Endodermal cell (in vitro differentiated cells): ENCODE measurements around the gene CD84. TPM values are rescaled to one million over a fixed set of nuclear protein-coding genes. Genes with fewer than 3 reads are reported as not detected.

ENCODE experiments used
- DNase-seq: peaks from one replicate; pipeline ENCODE4 v3.0.0-alpha.2; 2017
- H3K27ac ChIP-seq: 2 replicates; pipeline ENCODE4 v1.5.1; 2013; ENCODE audit warnings: mild to moderate bottlenecking, low read depth, low read length, moderate library complexity
- H3K27me3 ChIP-seq: 2 replicates; pipeline ENCODE4 v1.6.1; 2013; ENCODE audit warnings: mild to moderate bottlenecking, low read length, moderate library complexity; ENCODE audit not compliant: insufficient read depth, control insufficient read depth, poor library complexity, severe bottlenecking
- H3K36me3 ChIP-seq: 2 replicates; pipeline ENCODE4 v1.7.0; 2013; ENCODE audit warnings: mild to moderate bottlenecking, low read length, moderate library complexity; ENCODE audit not compliant: control insufficient read depth, insufficient read depth
- H3K4me1 ChIP-seq: one replicate; pipeline ENCODE4 v1.7.0; 2013; ENCODE audit warnings: low read length; ENCODE audit not compliant: control insufficient read depth, insufficient read depth
- H3K4me3 ChIP-seq: 2 replicates; pipeline ENCODE4 v1.5.1; 2013; ENCODE audit warnings: mild to moderate bottlenecking, low read length, moderate library complexity
- H3K9ac ChIP-seq: 2 replicates; pipeline ENCODE4 v1.6.1; 2013; ENCODE audit warnings: mild to moderate bottlenecking, low read length, moderate library complexity; ENCODE audit not compliant: poor library complexity, severe bottlenecking; ENCODE audit errors: extremely low read depth
- H3K9me3 ChIP-seq: 2 replicates; pipeline ENCODE4 v1.6.1; 2013; ENCODE audit warnings: mild to moderate bottlenecking, low read length, moderate library complexity; ENCODE audit not compliant: control insufficient read depth
- H3K27ac Mint-ChIP-seq: 2 replicates; pipeline ENCODE4 v1.8.0; 2020; ENCODE audit warnings: mixed read lengths
- H3K27me3 Mint-ChIP-seq: 2 replicates; pipeline ENCODE4 v1.8.0; 2021; ENCODE audit warnings: mild to moderate bottlenecking, mixed read lengths; ENCODE audit not compliant: insufficient read depth
- H3K36me3 Mint-ChIP-seq: 2 replicates; pipeline ENCODE4 v1.8.0; 2020; ENCODE audit warnings: low read depth, mixed read lengths
- H3K4me1 Mint-ChIP-seq: 2 replicates; pipeline ENCODE4 v1.8.0; 2020; ENCODE audit warnings: mixed read lengths
- H3K4me3 Mint-ChIP-seq: 2 replicates; pipeline ENCODE4 v1.8.0; 2020; ENCODE audit warnings: mild to moderate bottlenecking, moderate library complexity, mixed read lengths
- H3K9me3 Mint-ChIP-seq: 2 replicates; pipeline ENCODE4 v1.8.0; 2020; ENCODE audit warnings: mild to moderate bottlenecking, mixed read lengths
- WGBS, 2 experiments: methylation state at CpG; one replicate each; pipeline versions ENCODE4 v1.1.5 to v1.1.7; 2013; ENCODE audit warnings: missing lambda C conversion rate in 2 of 2, mixed read lengths in 1 of 2; ENCODE audit not compliant: insufficient coverage in 1 of 2, insufficient read length in 1 of 2; 5-methylcytosine and 5-hydroxymethylcytosine counted together
- total RNA-seq, 2 donors: library from RNA; stranded (reverse); fragmentation: NEBNext Ultra II Directional in 1 of 2; extraction: Animal tissue kit (Norgen Biotek cat#: 25700) in 1 of 2; gene quantifications; 2 replicates in 1 of 2; 3 replicates in 1 of 2; pipeline ENCODE4 v1.2.1, GENCODE V29; 2021
- TF ChIP-seq, protein P1 (sequence below): fragments of 200-600 bp; sonication (generic); conservative IDR thresholded peaks from 2 replicates; pipeline ENCODE4 v1.5.0; 2021; ENCODE audit warnings: antibody characterized with exemption, mild to moderate bottlenecking

CD84 gene
- total RNA-seq, 2 donors from 2014 or later, result not detected

DNA sequence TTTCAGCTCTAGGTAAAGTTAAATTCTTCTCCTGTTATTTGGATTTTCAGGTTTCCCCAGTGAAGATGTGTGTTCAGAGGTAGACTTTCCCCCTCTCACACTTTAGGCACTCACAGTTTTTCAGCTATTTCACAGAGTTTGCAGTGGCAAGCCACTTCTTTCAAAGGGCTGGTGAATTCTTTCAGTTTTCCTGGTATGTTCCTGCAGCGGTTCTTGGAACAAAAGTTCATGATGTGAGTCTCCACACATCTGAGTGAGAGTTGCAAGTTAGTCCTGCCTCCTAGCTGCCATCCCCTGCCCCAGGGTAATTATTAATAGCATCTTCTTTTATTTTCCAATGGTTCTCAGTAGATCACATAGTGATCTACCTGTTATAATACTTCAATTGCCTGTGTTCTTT, 27.3 kb upstream of the CD84 start:
- peak overlapping the region; percentile 31 for H3K27ac ChIP-seq
- Mint-ChIP-seq H3K9me3 (peaks cover 40% of the 10 kb centered on the region), H3K27ac (no peak overlapping the region), H3K4me3 (no peak overlapping the region), H3K36me3 (no peaks in the 10 kb centered on the region), H3K27me3 (no peaks in the 10 kb centered on the region), H3K4me1 (peaks cover 20% of the 10 kb centered on the region)
- peaks cover 42% of the 10 kb centered on the region for H3K9me3 ChIP-seq
- DNase-seq, result no peak
- no peak overlapping the region for H3K9ac ChIP-seq
- H3K4me3 ChIP-seq, result no peak overlapping the region
- H3K27me3 ChIP-seq, result no peaks in the 10 kb centered on the region
- H3K36me3 ChIP-seq, result no peaks in the 10 kb centered on the region
- WGBS, 2 experiments, result 83 to 97% methylated on average over 1 of the region's 1 CpG
- TF ChIP-seq, protein P1, sequence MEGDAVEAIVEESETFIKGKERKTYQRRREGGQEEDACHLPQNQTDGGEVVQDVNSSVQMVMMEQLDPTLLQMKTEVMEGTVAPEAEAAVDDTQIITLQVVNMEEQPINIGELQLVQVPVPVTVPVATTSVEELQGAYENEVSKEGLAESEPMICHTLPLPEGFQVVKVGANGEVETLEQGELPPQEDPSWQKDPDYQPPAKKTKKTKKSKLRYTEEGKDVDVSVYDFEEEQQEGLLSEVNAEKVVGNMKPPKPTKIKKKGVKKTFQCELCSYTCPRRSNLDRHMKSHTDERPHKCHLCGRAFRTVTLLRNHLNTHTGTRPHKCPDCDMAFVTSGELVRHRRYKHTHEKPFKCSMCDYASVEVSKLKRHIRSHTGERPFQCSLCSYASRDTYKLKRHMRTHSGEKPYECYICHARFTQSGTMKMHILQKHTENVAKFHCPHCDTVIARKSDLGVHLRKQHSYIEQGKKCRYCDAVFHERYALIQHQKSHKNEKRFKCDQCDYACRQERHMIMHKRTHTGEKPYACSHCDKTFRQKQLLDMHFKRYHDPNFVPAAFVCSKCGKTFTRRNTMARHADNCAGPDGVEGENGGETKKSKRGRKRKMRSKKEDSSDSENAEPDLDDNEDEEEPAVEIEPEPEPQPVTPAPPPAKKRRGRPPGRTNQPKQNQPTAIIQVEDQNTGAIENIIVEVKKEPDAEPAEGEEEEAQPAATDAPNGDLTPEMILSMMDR, result no peak
- no peaks in the 10 kb centered on the region for H3K4me1 ChIP-seq

DNA sequence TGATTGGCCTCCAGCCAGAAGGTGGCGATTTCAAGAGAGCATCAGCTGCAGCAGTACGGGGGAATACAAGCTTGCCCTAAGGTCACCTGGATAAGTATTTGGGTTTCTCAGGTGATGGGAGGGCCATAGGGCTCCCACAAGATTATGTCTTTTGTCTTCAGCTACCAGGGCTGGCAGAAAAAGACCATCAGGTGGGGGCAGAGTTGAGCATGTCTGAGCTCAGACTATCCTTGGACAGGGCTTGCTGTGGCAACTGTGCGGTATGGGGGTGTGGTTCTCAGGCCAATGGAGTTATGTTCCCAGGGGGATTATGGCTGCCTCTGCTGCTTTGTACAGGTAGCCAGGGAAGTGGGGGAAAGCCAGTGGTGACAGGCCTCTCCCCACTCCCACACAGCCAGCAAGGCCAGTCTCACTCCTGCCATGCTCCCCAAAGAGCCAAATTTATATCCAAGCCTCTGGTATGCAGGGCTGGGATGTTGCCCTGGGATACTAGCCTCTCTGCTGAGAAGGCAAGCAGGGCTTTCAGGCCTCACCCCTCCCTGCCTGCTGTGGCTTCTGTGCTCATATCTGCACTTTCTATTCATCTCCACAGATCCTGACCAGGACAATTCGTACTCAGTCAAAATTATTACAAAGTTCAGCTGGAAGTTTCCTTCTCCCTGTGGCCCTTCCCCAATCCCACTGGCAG, 26.6 kb upstream of the CD84 start:
- Histone ChIP-seq H3K4me1 (no peaks in the 10 kb centered on the region), H3K9ac (no peak overlapping the region), H3K27me3 (no peaks in the 10 kb centered on the region), H3K36me3 (no peaks in the 10 kb centered on the region), H3K4me3 (peak overlapping the region; percentile 2), H3K27ac (peak overlapping the region; percentile 31), H3K9me3 (peaks cover 49% of the 10 kb centered on the region)
- no peak for DNase-seq
- Mint-ChIP-seq H3K4me3 (no peak overlapping the region), H3K27me3 (no peaks in the 10 kb centered on the region), H3K27ac (no peak overlapping the region), H3K4me1 (peaks cover 19% of the 10 kb centered on the region), H3K9me3 (peaks cover 47% of the 10 kb centered on the region), H3K36me3 (no peaks in the 10 kb centered on the region)
- WGBS, 2 experiments, result 88 to 97% methylated on average over 3 to 4 of the region's 4 CpGs
- TF ChIP-seq, protein P1, result peak; percentile 4

DNA sequence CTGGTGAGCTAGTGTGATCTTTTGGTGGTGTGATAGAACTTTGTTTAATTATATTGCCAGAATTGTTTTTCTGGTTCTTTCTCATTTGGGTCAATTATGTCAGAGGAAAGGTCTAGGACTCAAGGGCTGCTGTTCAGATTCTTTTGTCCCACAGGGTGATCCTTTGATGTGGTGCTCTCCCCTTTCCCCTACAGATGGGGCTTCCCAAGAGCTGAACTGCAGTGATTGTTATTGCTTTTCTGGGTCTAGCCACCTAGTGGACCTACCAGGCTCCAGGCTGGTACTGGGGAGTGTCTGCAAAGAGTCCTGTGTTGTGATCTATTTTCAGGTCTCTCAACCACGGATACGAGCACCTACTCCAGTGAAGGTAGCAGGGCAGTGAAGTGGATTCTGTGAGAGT, 25.9 kb upstream of the CD84 start:
- H3K9ac ChIP-seq, result no peak overlapping the region
- Mint-ChIP-seq H3K36me3 (peaks cover 4% of the 10 kb centered on the region), H3K9me3 (peaks cover 54% of the 10 kb centered on the region), H3K4me1 (peaks cover 14% of the 10 kb centered on the region), H3K27me3 (no peaks in the 10 kb centered on the region), H3K27ac (no peak overlapping the region), H3K4me3 (no peak overlapping the region)
- no peaks in the 10 kb centered on the region for H3K4me1 ChIP-seq
- WGBS, 2 experiments, result 90 to 94% methylated on average over 2 of the region's 2 CpGs
- TF ChIP-seq, protein P1, result peak; percentile 15
- no peaks in the 10 kb centered on the region for H3K27me3 ChIP-seq
- peaks cover 56% of the 10 kb centered on the region for H3K9me3 ChIP-seq
- no peaks in the 10 kb centered on the region for H3K36me3 ChIP-seq
- no peak overlapping the region for H3K27ac ChIP-seq
- peak overlapping the region; percentile 2 for H3K4me3 ChIP-seq
- DNase-seq, result no peak
